ENCODE results near the gene LDAH.

DNA sequence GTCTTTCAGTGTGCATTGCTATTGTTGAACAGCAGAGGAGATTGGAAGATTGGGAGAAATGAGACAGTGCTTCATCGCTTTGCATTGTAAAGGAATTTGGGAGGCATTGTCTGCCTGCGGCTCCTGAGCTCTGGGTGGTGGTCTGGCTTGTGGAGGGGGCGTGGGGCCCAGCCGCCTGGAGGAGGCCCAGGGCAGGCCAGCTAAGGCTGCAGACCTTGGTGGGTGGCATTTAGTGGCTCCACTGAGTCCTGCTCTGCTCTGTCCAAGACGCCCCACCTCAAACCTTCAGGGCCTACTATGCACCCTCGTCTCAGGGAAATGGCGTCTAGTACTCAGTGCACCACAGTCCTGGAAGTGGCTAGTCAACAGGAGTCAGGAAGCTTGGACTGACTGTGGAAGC lies 166.3 kb downstream of the LDAH start:
- TF ChIP-seq, protein P1, sequence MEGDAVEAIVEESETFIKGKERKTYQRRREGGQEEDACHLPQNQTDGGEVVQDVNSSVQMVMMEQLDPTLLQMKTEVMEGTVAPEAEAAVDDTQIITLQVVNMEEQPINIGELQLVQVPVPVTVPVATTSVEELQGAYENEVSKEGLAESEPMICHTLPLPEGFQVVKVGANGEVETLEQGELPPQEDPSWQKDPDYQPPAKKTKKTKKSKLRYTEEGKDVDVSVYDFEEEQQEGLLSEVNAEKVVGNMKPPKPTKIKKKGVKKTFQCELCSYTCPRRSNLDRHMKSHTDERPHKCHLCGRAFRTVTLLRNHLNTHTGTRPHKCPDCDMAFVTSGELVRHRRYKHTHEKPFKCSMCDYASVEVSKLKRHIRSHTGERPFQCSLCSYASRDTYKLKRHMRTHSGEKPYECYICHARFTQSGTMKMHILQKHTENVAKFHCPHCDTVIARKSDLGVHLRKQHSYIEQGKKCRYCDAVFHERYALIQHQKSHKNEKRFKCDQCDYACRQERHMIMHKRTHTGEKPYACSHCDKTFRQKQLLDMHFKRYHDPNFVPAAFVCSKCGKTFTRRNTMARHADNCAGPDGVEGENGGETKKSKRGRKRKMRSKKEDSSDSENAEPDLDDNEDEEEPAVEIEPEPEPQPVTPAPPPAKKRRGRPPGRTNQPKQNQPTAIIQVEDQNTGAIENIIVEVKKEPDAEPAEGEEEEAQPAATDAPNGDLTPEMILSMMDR (IDR thresholded peaks at IDR 0.05; ENCODE audit: borderline replicate concordance, extremely low read depth, low read length, poor library complexity, severe bottlenecking) = no peak
- TF ChIP-seq EZH2 (IDR thresholded peaks at IDR 0.05; ENCODE audit: borderline replicate concordance, low read depth, low read length, severe bottlenecking) = no peak

All from DND-41 (cell line).